Activated T-helper 2 cell treated with anti-CD3 and anti-CD28 coated beads, Interferon-gamma antibody, Interleukin-2, Interleukin-4, amounts not matched to agents 10 μg/mL and 5 μg/mL and 100 μg/mL, durations not matched to agents 14 hours and 24 hours and 36 hours (primary cell): Measurements from ENCODE around the gene MRPS24. TPM values are rescaled to one million over a fixed set of nuclear protein-coding genes. Genes with fewer than 3 reads are reported as not detected.

Source experiments
- DNase-seq: peaks from one replicate; pipeline ENCODE4 v3.0.0; 2021; ENCODE audit warnings: low spot score
- H3K27ac Mint-ChIP-seq: one replicate; pipeline ENCODE4 v1.8.0; 2021; ENCODE audit warnings: mixed read lengths
- H3K27me3 Mint-ChIP-seq: one replicate; pipeline ENCODE4 v1.8.0; 2021; ENCODE audit warnings: low read depth, mixed read lengths
- H3K36me3 Mint-ChIP-seq: one replicate; pipeline ENCODE4 v1.8.0; 2021; ENCODE audit warnings: low read depth, mixed read lengths
- H3K4me1 Mint-ChIP-seq: one replicate; pipeline ENCODE4 v1.8.0; 2021; ENCODE audit warnings: low read depth, mixed read lengths
- H3K4me3 Mint-ChIP-seq: one replicate; pipeline ENCODE4 v1.8.0; 2021; ENCODE audit warnings: low read depth, mild to moderate bottlenecking, moderate library complexity, mixed read lengths
- H3K9me3 Mint-ChIP-seq: one replicate; pipeline ENCODE4 v1.8.0; 2021; ENCODE audit warnings: mixed read lengths
- intact Hi-C: fragments of 100-400 bp; cut with micrococcal nuclease; formaldehyde crosslinking; loops from one replicate; pipeline ENCODE4 v1.15.1; 2023
- total RNA-seq: library from RNA; stranded (reverse); gene quantifications from 2 replicates; pipeline ENCODE4 v1.2.3, GENCODE V29; 2022

Gene MRPS24
- total RNA-seq, 1 donor from 2014 or later = 106 TPM

- Mint-ChIP-seq H3K4me3 (no peak overlapping the region), H3K36me3 (peaks cover 39% of the 10 kb centered on the region), H3K4me1 (peaks cover 22% of the 10 kb centered on the region), H3K27ac (no peak overlapping the region), H3K27me3 (no peaks in the 10 kb centered on the region), H3K9me3 (no peaks in the 10 kb centered on the region)
- intact Hi-C loops = loop anchor here (5.0 kb wide), 1 partner anchor 56 kb away; the partner anchor contains the start of gene UBE2D4
- no peak for DNase-seq
Measured at GRCh38 chr7:43871064-43871463, 1.7 kb upstream of the MRPS24 start.

- no peak overlapping the region for H3K4me3 Mint-ChIP-seq
- H3K4me1 Mint-ChIP-seq = peaks cover 22% of the 10 kb centered on the region
- no peak overlapping the region for H3K27ac Mint-ChIP-seq
- H3K36me3 Mint-ChIP-seq = peaks cover 44% of the 10 kb centered on the region
- no peak for DNase-seq
- intact Hi-C loops = loop anchor here (5.0 kb wide), 1 partner anchor 57 kb away; the partner anchor contains the start of gene UBE2D4
- H3K9me3 Mint-ChIP-seq = no peaks in the 10 kb centered on the region
- no peaks in the 10 kb centered on the region for H3K27me3 Mint-ChIP-seq
Measured at GRCh38 chr7:43870316-43870715, 999 bp upstream of the MRPS24 start.

DNA sequence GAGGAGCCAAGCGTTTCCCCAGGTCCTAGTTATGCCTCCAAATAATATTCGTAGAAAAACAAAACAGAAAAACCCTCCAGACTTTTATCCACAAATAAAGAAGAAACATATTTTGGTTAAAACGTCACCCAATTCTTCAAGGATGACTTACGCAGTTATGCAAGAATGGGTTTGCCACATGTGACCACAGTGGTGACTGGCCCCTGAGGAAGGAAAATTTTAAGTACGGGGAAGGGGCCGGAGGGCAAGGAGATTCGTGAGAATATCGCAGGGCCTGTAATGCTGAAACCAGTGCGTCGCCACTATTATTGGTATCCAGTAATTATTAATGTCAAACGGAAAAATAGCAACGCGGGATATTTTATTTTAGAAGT, 537 bp upstream of the MRPS24 start:
- Mint-ChIP-seq H3K9me3 (no peaks in the 10 kb centered on the region), H3K27ac (peak overlapping the region; percentile 77), H3K4me1 (peaks cover 22% of the 10 kb centered on the region), H3K27me3 (no peaks in the 10 kb centered on the region), H3K4me3 (peak overlapping the region; percentile 89), H3K36me3 (peaks cover 44% of the 10 kb centered on the region)
- DNase-seq = no peak
- intact Hi-C loops = loop anchor here (1.0 to 5.0 kb wide), 2 partner anchors 35 to 57 kb away; partner anchors contain the start of gene UBE2D4

DNA sequence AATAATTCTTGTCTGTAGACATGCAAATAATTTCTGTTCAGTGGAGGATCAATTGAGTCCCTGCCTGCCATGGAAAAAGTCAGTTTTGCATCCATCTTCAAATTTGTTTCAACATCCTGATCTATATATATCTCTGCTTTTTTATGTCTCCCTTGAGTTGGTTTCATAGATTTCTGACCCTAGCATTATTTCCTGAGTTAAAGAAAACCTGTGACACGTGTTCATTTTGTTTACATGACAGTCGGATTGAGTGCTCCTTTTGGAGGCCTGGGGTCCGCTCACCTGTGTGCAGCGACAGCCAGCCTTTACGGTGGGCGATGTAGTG, 674 bp downstream of the MRPS24 start:
- H3K9me3 Mint-ChIP-seq = no peaks in the 10 kb centered on the region
- intact Hi-C loops = loop anchor here (1.0 kb wide), 1 partner anchor 33 kb away; no protein-coding TSS in a partner anchor
- peak overlapping the region; percentile 83 for H3K27ac Mint-ChIP-seq
- peak overlapping the region; percentile 89 for H3K4me3 Mint-ChIP-seq
- H3K4me1 Mint-ChIP-seq = peaks cover 22% of the 10 kb centered on the region
- no peak for DNase-seq
- H3K36me3 Mint-ChIP-seq = peaks cover 41% of the 10 kb centered on the region
- H3K27me3 Mint-ChIP-seq = peaks cover 3% of the 10 kb centered on the region

DNA sequence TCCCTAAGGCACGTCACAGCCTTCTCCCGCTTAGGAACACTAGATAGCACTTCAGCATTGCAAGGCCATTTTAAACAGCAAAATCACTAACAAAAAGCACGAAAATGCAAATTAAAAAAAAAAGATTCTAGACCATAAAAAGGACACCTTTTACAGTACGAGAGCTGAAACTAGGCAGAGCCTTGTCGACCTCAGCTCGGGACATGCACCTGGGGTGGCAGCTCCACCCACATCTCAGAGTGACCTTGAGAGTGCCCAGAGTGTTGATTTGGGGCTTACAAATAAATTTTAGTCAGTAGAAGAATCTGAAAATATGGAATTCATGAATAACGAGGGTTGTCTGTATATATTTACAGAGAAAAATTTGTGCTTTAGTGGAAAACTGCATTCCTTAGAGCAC, 1.1 kb downstream of the MRPS24 start:
- H3K9me3 Mint-ChIP-seq = no peaks in the 10 kb centered on the region
- H3K4me3 Mint-ChIP-seq = peak overlapping the region; percentile 89
- peaks cover 38% of the 10 kb centered on the region for H3K36me3 Mint-ChIP-seq
- intact Hi-C loops = no loop called here
- H3K27ac Mint-ChIP-seq = peak overlapping the region; percentile 83
- H3K4me1 Mint-ChIP-seq = peaks cover 22% of the 10 kb centered on the region
- H3K27me3 Mint-ChIP-seq = peaks cover 6% of the 10 kb centered on the region
- no peak for DNase-seq

GRCh38 chr7:43865277-43865676, 4.0 kb downstream of the MRPS24 start:
- Mint-ChIP-seq H3K4me1 (peaks cover 16% of the 10 kb centered on the region), H3K4me3 (no peak overlapping the region), H3K9me3 (no peaks in the 10 kb centered on the region), H3K27me3 (peaks cover 25% of the 10 kb centered on the region), H3K36me3 (peaks cover 35% of the 10 kb centered on the region), H3K27ac (peak overlapping the region; percentile 19)
- intact Hi-C loops = no loop called here
- no peak for DNase-seq

GRCh38 chr7:43864126-43864525, 5.2 kb downstream of the MRPS24 start:
- H3K27me3 Mint-ChIP-seq = peaks cover 29% of the 10 kb centered on the region
- peaks cover 35% of the 10 kb centered on the region for H3K36me3 Mint-ChIP-seq
- H3K4me3 Mint-ChIP-seq = no peak overlapping the region
- no peak overlapping the region for H3K27ac Mint-ChIP-seq
- peaks cover 8% of the 10 kb centered on the region for H3K4me1 Mint-ChIP-seq
- no peak for DNase-seq
- intact Hi-C loops = no loop called here
- no peaks in the 10 kb centered on the region for H3K9me3 Mint-ChIP-seq

GRCh38 chr7:43856996-43857395, 12.3 kb downstream of the MRPS24 start:
- Mint-ChIP-seq H3K27me3 (peaks cover 18% of the 10 kb centered on the region), H3K36me3 (no peaks in the 10 kb centered on the region), H3K4me1 (no peaks in the 10 kb centered on the region), H3K27ac (no peak overlapping the region), H3K9me3 (no peaks in the 10 kb centered on the region), H3K4me3 (no peak overlapping the region)
- intact Hi-C loops = loop anchor here (5.0 kb wide), 1 partner anchor 275 kb away; the partner anchor contains the start of gene STK17A
- no peak for DNase-seq

DNA sequence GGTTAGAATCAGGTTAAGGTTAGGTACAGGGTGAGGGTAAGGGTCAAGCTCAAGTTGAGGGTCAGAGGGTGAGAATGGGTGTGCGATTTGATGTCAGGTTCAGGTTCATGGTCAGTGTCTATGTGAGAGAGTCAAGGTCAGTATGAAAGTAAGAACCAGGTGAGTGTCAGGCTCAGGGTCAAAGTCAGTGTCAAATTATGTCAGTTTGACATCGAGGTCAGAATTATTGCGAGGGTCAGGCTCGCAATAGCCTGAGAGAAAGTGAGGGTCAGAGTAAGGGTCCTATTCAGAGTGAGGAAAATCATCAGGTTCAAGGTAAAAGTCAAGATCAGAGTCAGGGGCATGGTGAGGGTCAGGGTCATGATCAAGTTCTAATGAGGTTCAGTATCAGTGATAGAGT, 13.0 kb downstream of the MRPS24 start:
- H3K36me3 Mint-ChIP-seq = no peaks in the 10 kb centered on the region
- no peak overlapping the region for H3K4me3 Mint-ChIP-seq
- H3K9me3 Mint-ChIP-seq = no peaks in the 10 kb centered on the region
- H3K4me1 Mint-ChIP-seq = no peaks in the 10 kb centered on the region
- peaks cover 15% of the 10 kb centered on the region for H3K27me3 Mint-ChIP-seq
- intact Hi-C loops = loop anchor here (5.0 kb wide), 1 partner anchor 274 kb away; the partner anchor contains the start of gene STK17A
- H3K27ac Mint-ChIP-seq = no peak overlapping the region
- no peak for DNase-seq

DNA sequence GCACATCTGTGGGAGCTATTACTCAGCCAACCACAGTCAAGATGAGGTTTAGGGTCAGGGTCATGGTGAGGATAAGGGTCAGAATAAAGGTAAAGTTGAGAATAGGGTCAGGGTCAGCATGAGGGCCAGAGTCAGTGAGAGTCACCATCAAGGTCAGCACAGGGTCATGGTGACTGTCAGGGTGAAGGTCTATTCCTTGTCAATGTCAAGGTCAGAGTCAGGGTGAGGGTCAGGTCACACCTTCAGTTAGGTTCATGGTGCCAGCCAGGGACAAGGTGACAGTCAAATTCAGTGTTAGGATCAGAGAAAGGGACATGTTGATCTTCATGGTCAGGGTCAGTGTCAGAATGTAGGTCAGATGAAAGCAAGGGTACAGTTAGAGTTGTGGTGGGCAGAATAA, 14.1 kb downstream of the MRPS24 start:
- no peaks in the 10 kb centered on the region for H3K9me3 Mint-ChIP-seq
- no peaks in the 10 kb centered on the region for H3K4me1 Mint-ChIP-seq
- H3K36me3 Mint-ChIP-seq = no peaks in the 10 kb centered on the region
- no peak overlapping the region for H3K27ac Mint-ChIP-seq
- DNase-seq = no peak
- H3K27me3 Mint-ChIP-seq = peaks cover 5% of the 10 kb centered on the region
- intact Hi-C loops = loop anchor here (5.0 kb wide), 1 partner anchor 273 kb away; the partner anchor contains the start of gene STK17A
- H3K4me3 Mint-ChIP-seq = no peak overlapping the region

DNA sequence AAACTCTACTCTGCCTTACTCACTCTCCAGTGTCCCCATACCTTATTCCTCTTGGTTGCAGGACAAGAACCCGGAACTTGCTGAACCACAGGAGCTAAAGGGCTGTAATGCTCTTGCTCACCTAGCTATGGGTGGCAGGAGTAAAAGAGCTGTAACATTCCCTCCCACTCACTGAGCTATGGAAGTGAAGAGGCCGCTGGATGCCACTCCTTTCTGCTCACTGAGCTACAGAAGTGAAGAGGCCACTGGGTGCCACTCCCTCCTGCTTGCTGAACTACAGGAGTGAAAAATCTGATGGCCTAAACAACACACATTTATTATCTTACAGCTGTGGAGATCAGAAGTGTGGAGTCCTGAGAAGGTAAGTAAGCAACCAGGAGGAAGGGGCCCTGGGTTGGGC, 17.5 kb downstream of the MRPS24 start:
- intact Hi-C loops = no loop called here
- H3K36me3 Mint-ChIP-seq = no peaks in the 10 kb centered on the region
- H3K27ac Mint-ChIP-seq = no peak overlapping the region
- peaks cover 9% of the 10 kb centered on the region for H3K27me3 Mint-ChIP-seq
- H3K9me3 Mint-ChIP-seq = no peaks in the 10 kb centered on the region
- H3K4me1 Mint-ChIP-seq = peaks cover 4% of the 10 kb centered on the region
- no peak for DNase-seq
- no peak overlapping the region for H3K4me3 Mint-ChIP-seq

- intact Hi-C loops = no loop called here
- Mint-ChIP-seq H3K9me3 (no peaks in the 10 kb centered on the region), H3K4me1 (peaks cover 4% of the 10 kb centered on the region), H3K36me3 (no peaks in the 10 kb centered on the region), H3K27ac (no peak overlapping the region), H3K27me3 (peaks cover 9% of the 10 kb centered on the region), H3K4me3 (no peak overlapping the region)
- DNase-seq = no peak
Measured at GRCh38 chr7:43850348-43851116, 18.8 kb downstream of the MRPS24 start.

DNA sequence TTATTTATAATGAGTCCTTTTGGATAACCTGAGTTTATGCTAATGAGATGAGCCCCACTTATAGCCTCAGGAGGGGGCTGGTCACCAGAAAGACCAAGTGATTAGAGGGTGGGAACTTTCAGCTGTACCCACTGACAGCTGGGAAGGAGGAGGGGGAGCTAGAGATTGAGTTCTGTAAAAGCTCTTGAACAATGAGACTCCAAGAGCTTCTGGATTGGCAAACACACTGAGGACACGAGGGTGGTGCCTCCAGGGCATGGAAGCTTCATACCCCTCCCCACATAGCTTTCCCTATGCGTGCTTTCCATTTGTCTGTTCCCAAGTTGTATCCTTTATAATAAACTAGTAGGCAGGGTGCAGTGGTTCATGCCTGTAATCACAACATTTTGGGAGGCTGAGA, 20.3 kb downstream of the MRPS24 start:
- peaks cover 9% of the 10 kb centered on the region for H3K27me3 Mint-ChIP-seq

More for the DNA sequence above, 20.3 kb downstream of the MRPS24 start:
- Mint-ChIP-seq H3K9me3 (no peaks in the 10 kb centered on the region), H3K4me1 (peaks cover 4% of the 10 kb centered on the region), H3K4me3 (no peak overlapping the region), H3K36me3 (no peaks in the 10 kb centered on the region), H3K27ac (no peak overlapping the region)
- no peak for DNase-seq
- intact Hi-C loops = no loop called here
